ENCODE measurements around the gene SLC25A33. TPM values are rescaled to one million over a fixed set of nuclear protein-coding genes. Genes with fewer than 3 reads are reported as not detected.
A peak's percentile ranks its signal among the peaks of the same experiment; 100 is the strongest.
"Not testable (repeated sequence)": the region's sequence is repeated elsewhere in the genome, so short reads cannot be mapped to it uniquely, and the experiment has no call there.

Gene SLC25A33
- total RNA-seq, 1 donor from 2014 or later, result 10.4 TPM

DNA sequence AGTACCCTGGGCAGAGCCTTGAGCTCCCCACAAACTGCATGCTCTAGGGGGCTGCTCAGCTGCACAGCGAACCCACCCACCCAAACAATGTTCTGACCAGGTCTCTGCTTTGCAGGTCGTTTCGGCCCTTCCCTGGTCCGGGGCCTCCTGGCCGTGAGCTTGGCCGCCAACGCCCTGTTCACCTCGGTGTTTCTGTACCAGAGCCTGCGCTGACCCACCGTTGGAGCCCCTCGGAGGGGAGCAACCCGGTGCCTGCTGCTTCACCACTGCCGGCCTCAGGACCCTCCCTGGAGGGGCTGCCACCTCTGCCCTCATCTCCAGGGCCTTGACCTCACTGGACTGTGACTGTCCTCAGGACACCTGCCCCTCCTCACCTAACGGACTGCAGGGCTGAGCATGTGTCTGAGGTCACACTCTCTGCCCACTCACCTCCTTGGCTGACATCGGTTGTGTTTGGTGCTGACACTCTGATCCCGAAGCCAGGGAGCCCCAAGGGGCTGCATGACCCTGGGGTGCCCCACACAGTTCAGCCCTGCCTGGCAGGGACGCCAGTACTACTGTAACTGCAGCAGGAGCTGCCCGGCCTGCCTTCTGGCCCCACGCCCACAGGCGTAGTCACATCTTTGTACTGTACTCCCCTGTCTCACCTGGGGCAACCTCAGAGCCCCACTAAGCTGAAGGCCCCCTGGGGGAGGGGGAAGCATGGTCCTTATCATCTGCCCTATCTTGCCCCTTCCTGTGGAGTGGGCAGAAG, 73.8 kb downstream of the SLC25A33 start:
- intact Hi-C loops (cut with micrococcal nuclease), result no loop called here
- DNase-seq (ENCODE audit: low spot score), result no peak
- H3K27me3 Mint-ChIP-seq (ENCODE audit: low read depth), result no peaks in the 10 kb centered on the region
- no peaks in the 10 kb centered on the region for H3K9me3 Mint-ChIP-seq
- H3K4me3 Mint-ChIP-seq (ENCODE audit: low read depth), result no peak overlapping the region
- H3K36me3 Mint-ChIP-seq (ENCODE audit: low read depth), result peaks cover 14% of the 10 kb centered on the region
- no peak overlapping the region for H3K27ac Mint-ChIP-seq
- H3K4me1 Mint-ChIP-seq (ENCODE audit: low read depth), result peaks cover 1% of the 10 kb centered on the region

DNA sequence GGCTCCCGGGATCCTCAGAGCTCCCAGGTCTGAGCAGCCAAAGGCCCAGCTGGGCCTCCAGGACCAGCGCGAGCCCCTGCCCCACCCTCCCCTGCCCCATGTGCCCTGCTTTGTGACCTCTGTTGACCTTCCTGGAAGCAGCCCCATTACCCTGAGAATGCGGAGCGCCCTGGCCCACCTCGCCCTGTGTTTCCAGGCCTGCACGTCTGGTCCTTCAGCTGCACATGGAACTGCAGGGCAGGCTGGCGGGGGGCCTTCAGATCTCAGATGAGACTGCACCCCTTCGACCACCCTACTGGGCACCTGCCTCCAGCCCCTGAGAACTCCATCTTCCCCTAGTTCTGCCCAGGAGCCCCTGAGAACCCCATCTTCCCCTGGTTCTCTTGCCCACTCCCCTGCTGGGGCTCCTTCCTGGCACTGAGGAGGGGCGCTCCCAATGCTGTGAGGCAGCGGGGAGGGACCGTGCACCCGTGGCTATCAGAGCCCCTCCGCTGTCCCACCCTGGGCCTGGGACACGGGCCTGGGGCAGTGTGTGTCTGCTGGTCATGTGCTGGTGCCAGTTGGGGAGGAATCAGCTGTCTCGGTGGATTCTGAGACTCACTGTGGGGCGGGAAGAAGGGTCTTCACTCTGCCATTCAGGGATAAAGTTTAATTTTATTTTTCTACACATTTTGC, 74.5 kb downstream of the SLC25A33 start:
- intact Hi-C loops (cut with micrococcal nuclease), result no loop called here
- no peak for DNase-seq (ENCODE audit: low spot score)
- H3K27me3 Mint-ChIP-seq (ENCODE audit: low read depth), result no peaks in the 10 kb centered on the region
- no peaks in the 10 kb centered on the region for H3K9me3 Mint-ChIP-seq
- no peak overlapping the region for H3K4me3 Mint-ChIP-seq (ENCODE audit: low read depth)
- H3K27ac Mint-ChIP-seq, result no peak overlapping the region
- peaks cover 14% of the 10 kb centered on the region for H3K36me3 Mint-ChIP-seq (ENCODE audit: low read depth)
- peaks cover 1% of the 10 kb centered on the region for H3K4me1 Mint-ChIP-seq (ENCODE audit: low read depth)

DNA sequence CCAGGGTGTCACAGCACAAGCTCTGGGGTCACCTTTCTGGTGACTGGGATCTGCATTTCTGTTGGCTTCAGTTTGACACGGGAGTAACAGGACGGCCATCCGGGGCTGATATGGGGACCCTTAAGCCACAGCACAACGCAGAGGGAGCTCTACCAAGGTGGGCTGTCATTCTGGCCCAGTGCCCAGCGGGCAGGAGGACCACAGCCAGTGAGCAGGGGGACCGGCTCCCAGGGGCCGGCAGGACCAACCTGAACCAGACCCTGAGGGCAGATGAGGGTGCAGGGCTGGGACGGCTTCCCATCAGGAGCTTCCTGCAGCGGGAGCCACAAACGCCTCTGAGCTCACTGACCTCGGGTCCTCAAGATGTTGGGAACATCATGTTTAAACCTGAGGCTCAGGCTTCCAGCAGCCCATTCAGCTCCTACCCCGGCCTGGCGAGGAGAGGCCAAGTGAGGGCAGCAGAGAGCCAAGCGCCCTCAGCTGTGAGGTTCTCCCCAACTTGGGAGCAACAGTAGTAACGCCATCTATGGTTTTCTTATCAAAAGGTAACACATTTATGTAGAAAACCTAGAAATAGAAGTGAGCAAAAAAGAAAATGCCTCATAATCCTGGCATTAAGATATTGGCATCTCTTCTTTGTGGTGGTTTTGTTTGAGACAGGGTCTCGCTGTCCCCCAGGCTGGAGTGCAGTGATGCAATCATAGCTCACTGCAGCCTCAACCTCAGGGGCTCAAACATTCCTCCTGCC, 76.2 kb downstream of the SLC25A33 start:
- H3K27ac Mint-ChIP-seq, result no peak overlapping the region
- peaks cover 10% of the 10 kb centered on the region for H3K36me3 Mint-ChIP-seq (ENCODE audit: low read depth)
- peak; percentile 43 for DNase-seq (ENCODE audit: low spot score)
- H3K27me3 Mint-ChIP-seq (ENCODE audit: low read depth), result no peaks in the 10 kb centered on the region
- H3K4me3 Mint-ChIP-seq (ENCODE audit: low read depth), result no peak overlapping the region
- intact Hi-C loops (cut with micrococcal nuclease), result no loop called here
- no peaks in the 10 kb centered on the region for H3K9me3 Mint-ChIP-seq
- peaks cover 1% of the 10 kb centered on the region for H3K4me1 Mint-ChIP-seq (ENCODE audit: low read depth)

DNA sequence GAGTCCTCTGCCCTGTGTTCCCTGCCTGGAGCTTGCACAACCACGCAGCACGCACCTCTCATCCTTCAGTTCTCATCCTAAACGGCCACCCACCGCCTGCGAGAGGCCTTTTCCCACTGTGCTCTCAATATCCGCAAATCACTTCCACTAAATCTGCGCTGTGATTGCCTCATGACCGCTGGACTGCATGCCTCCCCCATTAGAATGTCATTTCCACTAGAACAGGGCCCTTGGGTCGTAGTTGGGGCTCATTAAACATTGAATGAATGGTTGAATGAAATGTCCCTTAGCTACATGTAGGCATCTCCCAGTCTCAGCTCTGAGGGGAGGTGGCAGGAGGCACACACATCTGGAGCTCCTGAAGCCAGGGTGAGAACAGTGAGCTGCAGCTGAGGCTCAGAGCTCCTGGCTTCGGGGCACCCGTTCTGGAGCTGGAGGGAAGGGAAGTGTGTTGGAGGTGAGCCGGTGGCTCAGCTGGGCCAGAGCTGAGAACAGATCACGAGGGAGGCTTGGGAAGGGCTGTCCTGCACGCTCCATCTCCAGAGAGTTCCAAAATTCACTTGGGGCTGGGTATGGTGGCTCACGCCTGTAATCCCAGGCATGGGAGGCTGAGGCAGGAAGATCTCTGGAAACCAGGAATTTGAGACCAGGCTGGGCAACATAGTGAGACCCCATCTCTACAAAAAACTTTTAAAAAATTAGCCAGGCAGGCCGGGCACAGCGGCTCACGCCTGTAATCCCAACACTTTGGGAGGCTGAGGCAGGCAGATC, 79.8 kb downstream of the SLC25A33 start:
- Mint-ChIP-seq H3K9me3 (no peaks in the 10 kb centered on the region), H3K4me1 (ENCODE audit: low read depth) (peaks cover 1% of the 10 kb centered on the region), H3K4me3 (ENCODE audit: low read depth) (no peak overlapping the region), H3K27me3 (ENCODE audit: low read depth) (peaks cover 2% of the 10 kb centered on the region), H3K27ac (no peak overlapping the region), H3K36me3 (ENCODE audit: low read depth) (no peaks in the 10 kb centered on the region)
- intact Hi-C loops (cut with micrococcal nuclease), result no loop called here
- no peak for DNase-seq (ENCODE audit: low spot score)

DNA sequence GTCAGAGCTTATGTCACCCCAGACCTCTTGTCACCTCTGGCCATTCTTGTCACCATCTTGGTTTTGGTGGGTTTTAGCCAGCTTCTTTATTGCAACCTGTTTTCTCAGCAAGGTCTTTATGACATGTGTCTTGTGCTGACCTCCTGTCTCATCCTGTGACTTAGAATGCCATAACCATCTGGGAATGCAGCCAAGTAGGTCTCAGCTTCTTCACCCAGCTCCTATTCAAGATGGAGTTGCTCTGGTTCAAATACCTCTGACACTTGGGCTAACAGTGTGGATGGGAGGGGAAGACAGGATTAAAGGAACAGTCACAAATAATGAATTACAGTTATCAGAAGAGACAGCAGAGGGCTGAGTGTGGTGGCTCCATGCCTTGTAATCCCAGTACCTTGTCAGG, 81.8 kb downstream of the SLC25A33 start:
- peaks cover 5% of the 10 kb centered on the region for H3K4me1 Mint-ChIP-seq (ENCODE audit: low read depth)
- intact Hi-C loops (cut with micrococcal nuclease), result loop anchor here (10.0 kb wide), 1 partner anchor 594 kb away; the partner anchor contains the start of gene KIF1B
- no peaks in the 10 kb centered on the region for H3K9me3 Mint-ChIP-seq
- H3K27ac Mint-ChIP-seq, result no peak overlapping the region
- H3K4me3 Mint-ChIP-seq (ENCODE audit: low read depth), result no peak overlapping the region
- DNase-seq (ENCODE audit: low spot score), result no peak
- no peaks in the 10 kb centered on the region for H3K36me3 Mint-ChIP-seq (ENCODE audit: low read depth)
- H3K27me3 Mint-ChIP-seq (ENCODE audit: low read depth), result peaks cover 3% of the 10 kb centered on the region

DNA sequence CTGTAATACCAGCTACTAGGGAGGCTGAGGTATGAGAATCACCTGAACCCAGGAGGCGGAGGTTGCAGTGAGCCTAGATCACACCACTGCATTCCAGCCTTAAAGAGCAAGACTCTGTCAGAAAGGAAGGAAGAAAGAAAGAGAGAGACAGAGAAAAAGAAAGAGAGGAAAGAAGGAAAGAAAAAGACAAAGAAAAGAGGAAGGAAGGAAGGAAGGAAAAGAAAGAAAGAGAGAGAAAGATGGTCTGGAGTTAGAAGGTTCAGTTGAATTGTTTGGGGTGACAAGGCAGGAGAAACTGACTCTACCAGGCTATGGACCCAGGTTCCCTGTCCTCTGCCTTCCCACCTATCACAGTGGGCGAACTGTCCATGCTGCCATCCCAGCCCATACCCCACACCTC, 84.8 kb downstream of the SLC25A33 start:
- intact Hi-C loops (cut with micrococcal nuclease), result loop anchor here (10.0 kb wide), 1 partner anchor 591 kb away; the partner anchor contains the start of gene KIF1B
- no peaks in the 10 kb centered on the region for H3K9me3 Mint-ChIP-seq
- H3K27ac Mint-ChIP-seq, result no peak overlapping the region
- H3K4me1 Mint-ChIP-seq (ENCODE audit: low read depth), result peaks cover 25% of the 10 kb centered on the region
- DNase-seq (ENCODE audit: low spot score), result no peak
- peaks cover 3% of the 10 kb centered on the region for H3K27me3 Mint-ChIP-seq (ENCODE audit: low read depth)
- no peaks in the 10 kb centered on the region for H3K36me3 Mint-ChIP-seq (ENCODE audit: low read depth)
- H3K4me3 Mint-ChIP-seq (ENCODE audit: low read depth), result no peak overlapping the region

DNA sequence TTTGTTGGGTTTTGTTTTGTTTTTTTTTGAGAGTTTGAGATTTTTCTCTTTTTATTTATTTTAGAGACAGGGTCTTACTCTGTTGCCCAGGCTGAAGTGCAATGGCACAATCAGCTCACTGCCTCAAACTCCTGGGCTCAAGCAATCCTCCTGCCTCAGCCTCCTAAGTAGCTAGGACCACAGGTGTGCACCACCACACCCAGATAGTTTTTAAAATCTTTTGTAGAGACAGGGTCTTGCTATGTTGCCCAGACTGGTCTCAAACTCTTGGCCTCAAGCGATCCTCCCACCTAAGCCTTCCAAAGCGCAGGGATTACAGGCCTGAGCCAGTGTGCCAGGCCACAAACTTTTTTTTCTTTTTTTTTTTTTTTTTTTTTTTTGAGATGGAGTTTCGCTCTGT, 85.8 kb downstream of the SLC25A33 start:
- peaks cover 27% of the 10 kb centered on the region for H3K4me1 Mint-ChIP-seq (ENCODE audit: low read depth)
- not testable (repeated sequence) for DNase-seq (ENCODE audit: low spot score); H3K4me3 Mint-ChIP-seq (ENCODE audit: low read depth); H3K27me3 Mint-ChIP-seq (ENCODE audit: low read depth); H3K9me3 Mint-ChIP-seq; H3K27ac Mint-ChIP-seq; H3K36me3 Mint-ChIP-seq (ENCODE audit: low read depth)
- intact Hi-C loops (cut with micrococcal nuclease), result loop anchor here (5.0 to 10.0 kb wide), 3 partner anchors 47 to 590 kb away; partner anchors contain the start of gene KIF1B

DNA sequence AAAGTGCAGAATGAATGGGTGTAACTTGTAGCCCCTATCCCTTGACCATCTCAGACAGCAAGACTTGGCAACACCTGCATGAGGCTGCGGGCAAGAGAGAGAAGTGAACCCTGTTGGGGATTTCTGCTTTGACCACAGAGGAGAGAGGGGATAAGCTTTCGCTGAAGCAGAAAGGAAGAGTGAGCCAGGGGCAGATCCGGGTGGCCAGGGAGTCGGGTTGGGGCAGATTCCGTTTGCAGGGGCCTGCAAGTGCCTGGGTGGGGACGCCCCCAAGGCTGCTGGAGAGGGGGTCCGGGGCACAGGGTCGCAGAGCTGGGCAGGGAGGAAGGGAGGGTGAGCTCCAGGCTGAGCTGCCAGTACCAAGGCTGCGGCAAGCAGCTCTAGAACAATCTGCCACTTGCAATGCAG, 86.9 kb downstream of the SLC25A33 start:
- DNase-seq (ENCODE audit: low spot score), result peak; percentile 30
- peaks cover 3% of the 10 kb centered on the region for H3K27me3 Mint-ChIP-seq (ENCODE audit: low read depth)
- H3K27ac Mint-ChIP-seq, result peak overlapping the region; percentile 80
- H3K36me3 Mint-ChIP-seq (ENCODE audit: low read depth), result peaks cover 14% of the 10 kb centered on the region
- H3K4me1 Mint-ChIP-seq (ENCODE audit: low read depth), result peaks cover 33% of the 10 kb centered on the region
- intact Hi-C loops (cut with micrococcal nuclease), result loop anchor here (5.0 to 10.0 kb wide), 3 partner anchors 46 to 589 kb away; partner anchors contain the start of gene KIF1B
- H3K4me3 Mint-ChIP-seq (ENCODE audit: low read depth), result peak overlapping the region; percentile 96
- H3K9me3 Mint-ChIP-seq, result no peaks in the 10 kb centered on the region

DNA sequence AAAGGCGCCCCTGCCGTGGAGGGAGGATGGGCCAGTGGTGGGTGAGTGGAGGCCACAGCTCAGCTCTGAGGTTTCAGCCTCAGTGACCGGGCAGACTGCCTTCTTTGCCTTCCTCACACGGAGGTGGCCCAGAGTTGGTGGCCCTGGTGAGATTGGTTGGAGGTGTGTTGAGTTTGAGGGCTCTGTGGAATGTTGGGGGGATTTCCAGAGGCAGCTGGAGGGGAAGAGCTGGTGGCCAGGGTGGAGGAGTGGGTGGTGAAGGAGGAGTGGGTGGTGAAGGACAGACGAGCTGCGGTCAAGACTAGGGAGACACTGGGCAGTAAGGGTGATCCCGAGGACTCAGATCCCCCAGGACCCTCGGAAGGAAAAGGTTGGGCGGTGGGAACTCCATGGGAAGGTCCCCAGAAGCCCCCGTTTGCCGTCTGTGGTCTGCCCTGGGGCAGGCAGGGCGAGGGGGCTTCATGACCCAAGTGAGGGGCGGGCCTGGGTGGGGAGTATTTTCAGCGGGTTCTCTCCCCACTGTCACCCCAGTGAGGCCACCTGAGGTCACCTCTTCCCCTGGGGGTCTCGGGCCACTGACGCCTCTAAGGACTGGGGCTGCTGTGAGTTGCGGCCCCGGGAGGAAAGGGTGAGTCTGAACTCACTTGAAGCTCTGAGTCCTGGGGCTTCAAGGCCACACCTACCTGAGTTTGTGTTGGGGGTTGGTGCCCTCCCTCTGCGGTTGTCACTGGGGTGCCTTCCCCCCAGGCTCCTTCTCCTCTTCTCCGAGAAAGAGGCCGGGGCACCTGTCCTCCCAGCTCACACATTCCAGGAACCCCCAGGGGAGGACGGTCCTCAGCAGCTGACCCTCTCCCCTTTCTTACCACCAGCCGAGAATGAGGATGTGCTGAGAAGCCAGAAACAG, 89.5 kb downstream of the SLC25A33 start:
- Mint-ChIP-seq H3K9me3 (no peaks in the 10 kb centered on the region), H3K36me3 (ENCODE audit: low read depth) (peaks cover 38% of the 10 kb centered on the region), H3K27ac (peak overlapping the region; percentile 96), H3K27me3 (ENCODE audit: low read depth) (peaks cover 3% of the 10 kb centered on the region), H3K4me3 (ENCODE audit: low read depth) (peak overlapping the region; percentile 96), H3K4me1 (ENCODE audit: low read depth) (peaks cover 45% of the 10 kb centered on the region)
- DNase-seq (ENCODE audit: low spot score), result peak; percentile 71
- intact Hi-C loops (cut with micrococcal nuclease), result loop anchor here (1.0 to 10.0 kb wide), 6 partner anchors 26 to 586 kb away; partner anchors contain the start of gene KIF1B

DNA sequence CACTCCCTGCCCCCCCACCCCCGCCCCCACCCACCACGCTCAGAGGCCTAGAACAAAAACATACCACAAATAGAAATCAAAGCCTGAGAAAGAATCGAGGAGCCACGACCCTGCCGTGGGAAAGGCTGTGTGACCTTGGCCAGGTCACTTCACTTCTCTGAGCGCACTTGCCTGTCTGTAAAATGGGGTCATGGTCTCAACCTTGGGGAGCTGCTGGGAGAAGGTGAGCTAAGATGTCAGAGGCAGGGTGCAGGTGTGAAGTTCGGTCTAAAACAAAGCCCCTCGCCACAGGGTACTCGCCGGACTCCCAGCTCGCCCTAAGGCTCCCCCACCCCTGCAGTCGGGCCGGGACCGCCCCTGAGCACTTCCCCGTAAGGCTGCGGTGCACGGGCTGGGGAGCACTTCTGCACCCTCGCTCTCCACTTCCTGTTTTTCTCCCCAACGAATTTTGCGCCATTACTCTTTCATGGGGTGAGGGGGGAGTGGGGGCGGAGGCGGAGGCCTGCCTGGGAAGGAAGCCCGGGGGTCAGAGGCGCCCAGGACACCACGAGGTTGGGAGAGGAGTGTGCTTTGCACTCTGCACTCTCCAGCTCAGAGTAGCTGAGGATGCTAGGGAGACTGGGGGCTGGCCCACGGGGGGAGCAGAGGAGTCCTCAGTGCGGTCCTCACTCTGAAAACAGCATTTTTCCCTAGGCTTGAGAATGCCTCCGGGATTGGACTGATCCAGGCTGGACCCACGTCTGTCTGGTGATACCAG, 90.4 kb downstream of the SLC25A33 start:
- Mint-ChIP-seq H3K4me3 (ENCODE audit: low read depth) (peak overlapping the region; percentile 96), H3K4me1 (ENCODE audit: low read depth) (peaks cover 51% of the 10 kb centered on the region), H3K27me3 (ENCODE audit: low read depth) (no peaks in the 10 kb centered on the region), H3K9me3 (no peaks in the 10 kb centered on the region), H3K36me3 (ENCODE audit: low read depth) (peaks cover 47% of the 10 kb centered on the region), H3K27ac (peak overlapping the region; percentile 96)
- DNase-seq (ENCODE audit: low spot score), result peak; percentile 76
- intact Hi-C loops (cut with micrococcal nuclease), result loop anchor here (1.0 to 10.0 kb wide), 6 partner anchors 25 to 585 kb away; partner anchors contain the start of gene KIF1B

All from activated T-helper 2 cell treated with anti-CD3 and anti-CD28 coated beads, Interferon-gamma antibody, Interleukin-2, Interleukin-4, amounts not matched to agents 10 μg/mL and 5 μg/mL and 100 μg/mL, durations not matched to agents 14 hours and 24 hours and 36 hours (primary cell).